Measurements from ENCODE around the gene CYS1. TPM values are rescaled to one million over a fixed set of nuclear protein-coding genes. Genes with fewer than 3 reads are reported as not detected.

Gene CYS1
- 0.33 and 1.5 TPM in 2 replicates for total RNA-seq

GRCh38 chr2:10079870-10080535, at the start of gene CYS1:
TSS of gene CYS1 (minus strand) at chr2:10080411. CDS start at chr2:10080223, 188 bp downstream.

GRCh38 chr2:10122500-10123280, 42.5 kb upstream of the CYS1 start, which contains the start of gene RRM2:
TSS of gene RRM2 (plus strand) at chr2:10122739. CDS start at chr2:10122799, 60 bp downstream.

GRCh38 chr2:10043256-10043905, 36.8 kb downstream of the CYS1 start, which contains the start of gene KLF11:
TSS of gene KLF11 (plus strand) at chr2:10043550. CDS start at chr2:10043717, 167 bp downstream.

Other genes with a start within 250 kb of the CYS1 start
- 40.9 and 46.6 TPM in 2 replicates for gene TAF1B, start 236.9 kb downstream of the CYS1 start, total RNA-seq
- gene GRHL1, start 128.7 kb downstream of the CYS1 start, total RNA-seq, result under 0.01 and 0.37 TPM in 2 replicates
- gene KLF11, start 36.9 kb downstream of the CYS1 start, total RNA-seq, result 4.1 and 6.7 TPM in 2 replicates
- gene RRM2, start 42.3 kb upstream of the CYS1 start, total RNA-seq, result 21.0 and 76.0 TPM in 2 replicates
- gene HPCAL1, start 222.5 kb upstream of the CYS1 start, total RNA-seq, result 32.2 and 42.5 TPM in 2 replicates